Uterus (tissue), 2 donors: ENCODE results near the gene SINHCAF.

Experiments
- POLR2A ChIP-seq, 2 donors: fragments of 450-650 bp; IDR thresholded peaks; one replicate each; pipeline ENCODE4 v1.6.1; 2016; ENCODE audit warnings: antibody characterized with exemption in 2 of 2, mild to moderate bottlenecking in 1 of 2, moderate library complexity in 1 of 2
- TF ChIP-seq, protein P1 (sequence below), 4 experiments: fragments of 200-600 bp in 2 of 4; fragments of 450-650 bp in 2 of 4; sonication (generic) in 2 of 4; IDR thresholded peaks; one replicate each; pipeline ENCODE4 v1.5.1; 2016 to 2019; ENCODE audit warnings: antibody characterized with exemption in 4 of 4, mild to moderate bottlenecking in 2 of 4, moderate library complexity in 1 of 4

DNA sequence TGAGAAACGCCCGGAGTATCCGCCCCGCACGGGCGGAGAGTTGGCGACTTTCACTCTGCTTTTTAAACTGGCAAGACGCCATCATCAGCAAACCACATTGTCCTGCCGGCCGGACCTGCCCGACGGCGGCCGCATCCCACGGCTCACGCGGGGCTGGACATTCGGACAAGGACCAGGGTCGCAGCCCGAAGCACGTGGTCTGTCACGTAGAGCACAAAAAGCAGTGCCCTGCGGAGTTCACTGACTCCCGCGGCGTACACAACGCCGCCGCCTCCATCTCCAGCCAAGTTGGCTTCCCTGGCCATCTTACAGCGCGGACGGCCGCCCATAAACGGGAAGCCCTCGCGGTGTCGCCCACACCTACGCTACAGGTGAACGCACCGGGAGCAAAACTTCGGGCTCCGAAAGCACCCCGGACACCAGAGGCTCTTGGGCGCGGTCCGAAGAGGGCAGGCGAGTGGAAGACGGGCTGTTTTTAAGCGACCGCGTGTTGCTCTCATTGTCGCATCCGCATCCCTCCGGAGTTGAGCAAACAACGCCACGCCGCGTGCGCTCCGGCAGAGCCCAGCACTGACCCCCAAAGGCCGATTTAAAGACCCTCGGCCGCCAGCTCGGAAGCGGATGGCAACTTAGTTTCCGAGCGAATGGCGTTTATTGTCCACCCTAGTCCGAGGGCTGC is 966 bp downstream of the SINHCAF start:
- TF ChIP-seq, protein P1, sequence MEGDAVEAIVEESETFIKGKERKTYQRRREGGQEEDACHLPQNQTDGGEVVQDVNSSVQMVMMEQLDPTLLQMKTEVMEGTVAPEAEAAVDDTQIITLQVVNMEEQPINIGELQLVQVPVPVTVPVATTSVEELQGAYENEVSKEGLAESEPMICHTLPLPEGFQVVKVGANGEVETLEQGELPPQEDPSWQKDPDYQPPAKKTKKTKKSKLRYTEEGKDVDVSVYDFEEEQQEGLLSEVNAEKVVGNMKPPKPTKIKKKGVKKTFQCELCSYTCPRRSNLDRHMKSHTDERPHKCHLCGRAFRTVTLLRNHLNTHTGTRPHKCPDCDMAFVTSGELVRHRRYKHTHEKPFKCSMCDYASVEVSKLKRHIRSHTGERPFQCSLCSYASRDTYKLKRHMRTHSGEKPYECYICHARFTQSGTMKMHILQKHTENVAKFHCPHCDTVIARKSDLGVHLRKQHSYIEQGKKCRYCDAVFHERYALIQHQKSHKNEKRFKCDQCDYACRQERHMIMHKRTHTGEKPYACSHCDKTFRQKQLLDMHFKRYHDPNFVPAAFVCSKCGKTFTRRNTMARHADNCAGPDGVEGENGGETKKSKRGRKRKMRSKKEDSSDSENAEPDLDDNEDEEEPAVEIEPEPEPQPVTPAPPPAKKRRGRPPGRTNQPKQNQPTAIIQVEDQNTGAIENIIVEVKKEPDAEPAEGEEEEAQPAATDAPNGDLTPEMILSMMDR (IDR thresholded peaks at IDR 0.05) = no peak
- peak in 1 of 2 donors; percentile 35 for TF ChIP-seq POLR2A (IDR thresholded peaks at IDR 0.05)
